NB4 (cell line): Measurements from ENCODE around the gene EDN2.

Experiments used
- CTCF ChIP-seq: IDR thresholded peaks from one replicate; pipeline ENCODE4 v1.5.1; 2012; ENCODE audit warnings: low read depth, low read length
- POLR2A ChIP-seq: IDR thresholded peaks from 2 replicates; pipeline ENCODE4 v1.6.1; 2011; ENCODE audit warnings: mild to moderate bottlenecking; ENCODE audit not compliant: insufficient read length; ENCODE audit errors: extremely low read depth
- TF ChIP-seq, protein P1 (sequence below): IDR thresholded peaks from 2 replicates; pipeline ENCODE4 v1.6.1; 2011; ENCODE audit warnings: low read depth, low read length

DNA sequence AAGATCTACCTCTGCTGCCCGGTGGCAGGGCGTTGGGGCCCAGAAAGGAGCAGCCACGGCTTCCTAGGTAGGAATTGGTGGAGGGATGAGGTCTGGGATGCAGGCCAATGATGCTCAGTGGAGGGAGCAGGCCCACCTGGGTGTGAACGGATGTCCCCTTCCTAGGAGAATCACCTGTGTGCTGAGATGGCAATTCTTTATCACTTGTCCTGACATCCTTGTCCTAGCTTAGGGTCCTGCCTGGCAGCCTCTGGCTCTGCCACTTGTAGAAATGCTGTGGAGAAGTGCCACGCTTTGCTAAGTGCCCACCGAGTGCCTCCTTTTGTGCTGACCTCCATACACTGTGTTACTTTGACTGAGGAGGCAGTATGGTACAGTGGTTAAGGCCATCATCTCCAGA, 12.8 kb downstream of the EDN2 start:
- TF ChIP-seq CTCF (no peak), POLR2A (no peak)
- TF ChIP-seq, protein P1, sequence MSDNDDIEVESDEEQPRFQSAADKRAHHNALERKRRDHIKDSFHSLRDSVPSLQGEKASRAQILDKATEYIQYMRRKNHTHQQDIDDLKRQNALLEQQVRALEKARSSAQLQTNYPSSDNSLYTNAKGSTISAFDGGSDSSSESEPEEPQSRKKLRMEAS = no peak
